GM19099 (cell line): ENCODE measurements around the gene CACNA2D2.

Experiments used
- POLR2A ChIP-seq: IDR thresholded peaks from 3 replicates; pipeline ENCODE4 v1.6.1; 2011; ENCODE audit warnings: low read depth; ENCODE audit not compliant: insufficient read length; ENCODE audit errors: extremely low read depth

CACNA2D2 gene

GRCh38 chr3:50436114-50436674 lies 67.2 kb downstream of the CACNA2D2 start:
- TF ChIP-seq POLR2A: no peak

- TF ChIP-seq POLR2A: no peak
These were observed 67.9 kb downstream of the CACNA2D2 start for GRCh38 chr3:50435371-50436113.

- no peak for TF ChIP-seq POLR2A
These were observed 69.5 kb downstream of the CACNA2D2 start for GRCh38 chr3:50433954-50434353.

GRCh38 chr3:50430950-50431435 lies 72.4 kb downstream of the CACNA2D2 start:
- no peak for TF ChIP-seq POLR2A

- TF ChIP-seq POLR2A: no peak
These were observed 73.2 kb downstream of the CACNA2D2 start for GRCh38 chr3:50430191-50430590.

- TF ChIP-seq POLR2A: no peak
These were observed 75.3 kb downstream of the CACNA2D2 start for GRCh38 chr3:50428007-50428633.

GRCh38 chr3:50427217-50427616 lies 76.2 kb downstream of the CACNA2D2 start:
- TF ChIP-seq POLR2A: no peak

- no peak for TF ChIP-seq POLR2A
These were observed 77.5 kb downstream of the CACNA2D2 start for GRCh38 chr3:50425911-50426310.

- TF ChIP-seq POLR2A: no peak
These were observed 79.9 kb downstream of the CACNA2D2 start for GRCh38 chr3:50423543-50423942.

GRCh38 chr3:50422153-50422552 lies 81.3 kb downstream of the CACNA2D2 start:
- TF ChIP-seq POLR2A: no peak

GRCh38 chr3:50419595-50420370 lies 83.7 kb downstream of the CACNA2D2 start:
- no peak for TF ChIP-seq POLR2A

GRCh38 chr3:50418850-50419249 lies 84.6 kb downstream of the CACNA2D2 start:
- TF ChIP-seq POLR2A: no peak

GRCh38 chr3:50417637-50418033 lies 85.8 kb downstream of the CACNA2D2 start:
- no peak for TF ChIP-seq POLR2A

GRCh38 chr3:50416736-50417636 lies 86.4 kb downstream of the CACNA2D2 start:
- TF ChIP-seq POLR2A: no peak

- TF ChIP-seq POLR2A: no peak
These were observed 87.6 kb downstream of the CACNA2D2 start for GRCh38 chr3:50415816-50416215.

GRCh38 chr3:50415061-50415460 lies 88.4 kb downstream of the CACNA2D2 start:
- TF ChIP-seq POLR2A: no peak
